ENCODE data around the gene PLA2G2F.

GRCh38 chr1:20168564-20169491 is 29.7 kb downstream of the PLA2G2F start:
- no peak for TF ChIP-seq POLR2AphosphoS5 (IDR thresholded peaks at IDR 0.05)
- TF ChIP-seq CTCF (IDR thresholded peaks at IDR 0.05) = no peak
- TF ChIP-seq EP300 (IDR thresholded peaks at IDR 0.05) = no peak
- no peak for TF ChIP-seq POLR2A (IDR thresholded peaks at IDR 0.05)
